Activated CD8-positive, alpha-beta memory T cell treated with anti-CD3 and anti-CD28 coated beads for 24 hours (primary cell): ENCODE data around the gene TMED5.
"Not testable (repeated sequence)": the region's sequence is repeated elsewhere in the genome, so short reads cannot be mapped to it uniquely, and the experiment has no call there.

ENCODE experiments used
- DNase-seq: peaks from one replicate; pipeline ENCODE4 v3.0.0-alpha.2; 2020

Gene TMED5

GRCh38 chr1:93171549-93172034, 8.6 kb downstream of the TMED5 start:
- no peak for DNase-seq

- not testable (repeated sequence) for DNase-seq
Measured at GRCh38 chr1:93170141-93170678, 10.0 kb downstream of the TMED5 start.

GRCh38 chr1:93167006-93167405, 13.2 kb downstream of the TMED5 start:
- DNase-seq = no peak

- DNase-seq = not testable (repeated sequence)
Measured at GRCh38 chr1:93165895-93166294, 14.3 kb downstream of the TMED5 start.

GRCh38 chr1:93164816-93165215, 15.4 kb downstream of the TMED5 start:
- DNase-seq = no peak

DNA sequence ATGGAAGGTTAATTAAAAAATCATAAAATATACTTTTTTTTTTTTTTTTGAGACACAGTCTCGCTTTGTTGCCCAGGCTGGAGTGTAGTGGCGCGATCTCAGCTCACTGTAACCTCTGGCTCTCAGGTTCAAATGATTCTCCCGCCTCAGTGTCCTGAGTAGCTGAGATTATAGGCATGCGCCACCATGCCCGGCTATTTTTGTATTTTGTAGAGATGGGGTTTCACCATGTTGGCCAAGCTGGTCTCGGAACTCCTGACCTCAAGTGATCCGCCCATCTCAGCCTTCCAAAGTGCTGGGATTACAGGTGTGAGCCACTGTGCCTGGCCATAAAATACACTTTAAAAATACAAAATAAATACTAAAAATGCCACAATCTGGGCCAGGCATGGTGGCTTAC, 16.9 kb downstream of the TMED5 start:
- DNase-seq = not testable (repeated sequence)

DNA sequence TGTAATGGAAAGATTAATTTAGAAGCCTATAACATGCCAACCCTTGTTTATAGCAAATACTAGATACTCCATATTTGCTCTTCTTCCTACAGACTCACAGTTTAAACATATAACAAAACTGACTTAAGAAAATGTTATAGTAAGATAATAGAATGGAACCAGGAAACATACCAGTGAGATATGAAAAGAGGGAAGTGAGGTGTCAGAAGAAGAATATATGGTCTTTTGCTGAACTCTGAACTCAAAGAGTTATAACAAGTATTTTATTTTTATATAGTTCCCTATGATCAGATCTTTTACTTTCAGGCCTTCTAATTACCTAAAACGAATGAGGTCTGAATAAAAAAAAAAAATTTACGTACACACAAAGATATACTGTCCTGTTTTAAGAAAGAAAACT, 20.9 kb downstream of the TMED5 start:
- DNase-seq = no peak

DNA sequence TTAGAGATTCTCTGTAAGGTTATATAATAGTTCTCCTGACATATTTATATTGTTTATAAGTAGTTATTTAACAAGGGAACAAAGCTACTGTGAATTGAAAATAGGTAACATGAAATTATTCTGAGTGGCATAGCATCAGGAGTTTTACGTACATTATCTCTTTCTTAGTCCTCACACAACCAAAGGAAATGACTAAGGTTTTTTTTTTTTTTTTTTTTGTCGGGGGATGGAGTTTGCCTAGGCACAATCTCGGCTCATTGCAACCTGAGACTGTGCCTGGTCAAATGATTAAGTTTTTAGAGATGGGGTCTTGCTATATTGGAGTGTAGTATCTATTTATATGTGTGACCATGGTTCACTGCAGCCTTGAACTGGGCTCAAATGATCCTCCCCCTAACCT, 24.9 kb downstream of the TMED5 start:
- DNase-seq = no peak

DNA sequence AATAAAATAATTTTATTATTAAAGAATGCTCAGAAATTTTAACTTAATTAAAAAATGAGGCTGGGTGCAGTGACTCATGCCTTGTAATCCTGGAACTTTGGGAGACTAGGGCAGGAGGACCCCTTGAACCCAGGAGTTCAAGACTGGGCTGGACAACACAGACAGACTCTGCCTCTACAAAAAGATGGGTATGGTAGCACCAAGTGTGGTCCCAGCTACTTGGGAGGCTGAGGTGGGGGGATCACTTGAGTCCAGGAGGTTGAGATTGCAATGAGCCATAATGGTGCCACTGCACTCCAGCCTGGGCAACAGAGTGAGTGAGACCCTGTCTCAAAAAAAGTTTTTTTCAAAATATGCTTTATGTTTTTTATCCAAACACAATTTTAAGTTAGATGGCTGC, 25.3 kb downstream of the TMED5 start:
- DNase-seq = no peak

GRCh38 chr1:93152835-93153234, 27.4 kb downstream of the TMED5 start:
- DNase-seq = no peak

GRCh38 chr1:93151474-93151873, 28.7 kb downstream of the TMED5 start:
- DNase-seq = no peak

DNA sequence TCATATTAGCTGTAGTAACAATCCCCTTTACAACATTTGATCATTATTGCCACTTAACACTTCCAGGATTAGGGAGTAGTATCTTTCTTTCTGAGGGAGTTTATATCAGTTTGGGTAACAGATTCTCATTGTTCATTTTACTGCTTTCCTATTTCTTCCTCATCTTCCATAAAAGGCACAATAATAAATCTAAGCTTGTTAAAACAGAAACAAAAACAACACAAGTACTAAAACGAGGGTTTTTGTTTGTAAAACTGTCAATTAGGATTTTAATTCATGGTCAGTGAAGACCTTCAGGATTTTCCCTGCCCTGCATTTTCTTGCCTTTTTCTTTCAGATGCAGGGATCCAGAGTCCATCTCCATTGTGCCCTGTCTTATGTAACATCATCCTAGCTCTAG, 29.5 kb downstream of the TMED5 start:
- DNase-seq = no peak

DNA sequence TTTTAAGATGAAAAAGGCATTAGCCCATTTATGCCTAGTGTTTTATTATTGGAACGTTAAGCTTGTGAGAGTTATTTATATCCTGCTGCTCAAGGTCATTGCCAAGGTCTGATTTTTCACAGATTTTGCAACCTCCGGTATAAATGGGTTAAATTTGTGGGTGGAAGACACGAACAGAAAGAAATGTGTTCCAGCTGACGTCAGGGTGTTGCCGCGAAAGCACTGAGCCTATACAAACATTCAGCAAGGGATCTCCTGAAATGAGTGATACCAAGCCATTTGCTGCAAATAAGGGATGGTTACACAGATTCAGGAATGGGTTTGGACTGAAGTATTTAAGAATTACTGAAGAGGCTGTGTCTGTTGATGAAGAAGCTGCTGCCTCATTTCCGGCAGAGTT, 32.2 kb downstream of the TMED5 start:
- DNase-seq = no peak

DNA sequence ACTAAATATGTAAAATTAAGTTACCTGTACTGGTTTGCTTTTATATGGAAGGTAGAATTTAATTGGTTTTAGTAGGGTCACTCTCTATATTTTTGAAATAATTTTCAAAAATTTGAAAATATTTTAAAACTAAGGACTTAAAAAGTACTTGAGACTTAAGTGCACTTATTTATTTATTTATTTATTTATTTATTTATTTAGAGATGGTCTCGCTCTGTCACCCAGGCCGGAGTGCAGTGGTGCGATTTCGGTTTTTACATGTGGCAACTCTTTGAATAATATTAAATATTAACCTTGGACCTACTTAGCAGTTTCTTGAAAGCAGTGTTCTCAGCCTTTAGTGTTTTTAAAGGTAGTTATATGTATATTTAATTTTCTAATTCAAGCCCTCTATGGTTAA, 36.4 kb downstream of the TMED5 start:
- DNase-seq = no peak

- no peak for DNase-seq
Measured at GRCh38 chr1:93143136-93143535, 37.1 kb downstream of the TMED5 start.

GRCh38 chr1:93142161-93142560, 38.1 kb downstream of the TMED5 start:
- no peak for DNase-seq

- no peak for DNase-seq
Measured at GRCh38 chr1:93140106-93140505, 40.1 kb downstream of the TMED5 start.

DNA sequence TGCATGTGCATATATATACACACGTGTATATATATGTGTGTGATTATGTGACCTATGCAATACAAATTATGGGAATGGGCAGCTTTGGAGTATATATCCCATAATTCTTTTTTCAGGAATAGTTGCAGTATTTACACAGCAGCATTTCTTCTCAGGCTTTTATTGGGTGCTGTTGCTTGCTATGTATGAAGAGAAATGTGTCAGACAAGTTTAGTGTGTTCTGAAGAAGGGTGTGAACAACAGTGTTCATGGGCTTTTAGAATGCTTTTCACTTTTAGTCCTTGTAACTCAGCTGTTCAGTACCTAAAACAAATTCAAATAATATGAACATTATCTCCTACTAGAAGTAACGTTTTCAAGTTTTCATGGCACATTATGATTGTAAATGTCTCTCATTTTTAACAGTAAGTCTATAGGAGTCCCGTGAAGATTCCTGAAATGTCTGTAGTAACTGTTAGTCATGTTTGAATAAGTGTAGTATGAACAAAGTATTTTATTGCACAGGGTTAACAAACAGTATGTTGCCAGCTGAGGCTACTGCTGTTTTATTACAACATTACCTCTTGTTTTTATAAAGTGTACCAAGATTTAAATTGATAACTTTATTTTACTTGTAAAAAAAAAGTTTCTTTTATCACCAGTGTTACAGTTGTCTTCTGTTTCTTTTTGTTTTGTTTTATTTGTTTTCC, 42.5 kb downstream of the TMED5 start:
- DNase-seq = no peak

GRCh38 chr1:93136445-93136844, 43.8 kb downstream of the TMED5 start:
- no peak for DNase-seq

DNA sequence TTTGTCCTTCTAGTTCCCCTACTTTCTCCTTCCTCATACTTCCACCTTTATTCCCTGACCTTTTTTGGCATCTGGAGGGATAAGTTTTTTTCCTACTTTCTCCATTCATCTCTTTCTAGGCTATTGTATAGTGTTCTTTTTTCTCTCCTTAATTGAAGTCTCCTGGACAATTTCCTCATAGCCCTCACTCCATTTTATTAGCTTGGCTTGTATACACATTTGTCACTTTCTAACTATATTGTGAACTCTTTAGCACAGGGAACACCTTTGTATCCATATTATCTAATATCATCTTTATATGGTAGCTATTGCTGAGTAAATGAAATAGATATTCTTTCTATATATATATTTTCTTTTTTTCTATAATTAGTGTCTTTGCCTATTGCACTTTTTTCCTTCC, 47.6 kb downstream of the TMED5 start:
- no peak for DNase-seq

DNA sequence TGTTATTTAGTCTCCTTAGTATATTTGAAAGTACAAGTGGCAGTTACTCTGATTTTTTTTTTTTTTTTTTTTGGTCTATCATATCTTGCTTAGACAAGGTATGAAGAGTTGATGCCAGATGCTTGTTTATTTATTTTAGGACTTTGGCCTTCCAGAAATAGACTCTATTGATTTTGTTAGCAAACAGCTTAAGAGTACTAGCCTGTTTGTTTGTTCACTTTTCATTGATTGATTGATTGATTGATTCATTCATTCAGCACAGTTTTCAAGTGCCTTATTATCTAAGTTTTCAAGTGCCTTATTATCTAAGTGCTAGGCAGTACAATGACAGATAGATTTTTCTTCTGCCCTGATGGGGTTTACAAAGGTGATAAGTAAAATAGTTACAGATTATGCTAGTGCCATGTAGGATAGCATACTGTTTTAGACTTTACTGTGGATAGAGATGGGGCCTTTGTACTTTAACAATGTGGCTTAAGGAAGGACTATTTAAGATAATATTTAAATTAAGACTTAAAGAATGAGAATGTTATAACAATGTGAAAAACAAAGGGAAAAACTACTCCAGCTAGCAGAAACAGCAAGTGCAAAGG, 50.6 kb downstream of the TMED5 start:
- DNase-seq = no peak

GRCh38 chr1:93124556-93125355, 55.5 kb downstream of the TMED5 start:
- no peak for DNase-seq

- DNase-seq = no peak
Measured at GRCh38 chr1:93123201-93123783, 56.9 kb downstream of the TMED5 start.
